Measurements from ENCODE around the gene KRTAP10-8.

GRCh38 chr21:44612029-44612486 lies at the start of gene KRTAP10-8:
- TF ChIP-seq, protein P1, sequence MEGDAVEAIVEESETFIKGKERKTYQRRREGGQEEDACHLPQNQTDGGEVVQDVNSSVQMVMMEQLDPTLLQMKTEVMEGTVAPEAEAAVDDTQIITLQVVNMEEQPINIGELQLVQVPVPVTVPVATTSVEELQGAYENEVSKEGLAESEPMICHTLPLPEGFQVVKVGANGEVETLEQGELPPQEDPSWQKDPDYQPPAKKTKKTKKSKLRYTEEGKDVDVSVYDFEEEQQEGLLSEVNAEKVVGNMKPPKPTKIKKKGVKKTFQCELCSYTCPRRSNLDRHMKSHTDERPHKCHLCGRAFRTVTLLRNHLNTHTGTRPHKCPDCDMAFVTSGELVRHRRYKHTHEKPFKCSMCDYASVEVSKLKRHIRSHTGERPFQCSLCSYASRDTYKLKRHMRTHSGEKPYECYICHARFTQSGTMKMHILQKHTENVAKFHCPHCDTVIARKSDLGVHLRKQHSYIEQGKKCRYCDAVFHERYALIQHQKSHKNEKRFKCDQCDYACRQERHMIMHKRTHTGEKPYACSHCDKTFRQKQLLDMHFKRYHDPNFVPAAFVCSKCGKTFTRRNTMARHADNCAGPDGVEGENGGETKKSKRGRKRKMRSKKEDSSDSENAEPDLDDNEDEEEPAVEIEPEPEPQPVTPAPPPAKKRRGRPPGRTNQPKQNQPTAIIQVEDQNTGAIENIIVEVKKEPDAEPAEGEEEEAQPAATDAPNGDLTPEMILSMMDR (IDR thresholded peaks at IDR 0.05; ENCODE audit: low read depth, low read length, poor library complexity, severe bottlenecking), result no peak
- no peak for TF ChIP-seq EZH2phosphoT487 (IDR thresholded peaks at IDR 0.05; ENCODE audit: borderline replicate concordance, low read length)
